ENCODE results near the gene FANK1. TPM values are rescaled to one million over a fixed set of nuclear protein-coding genes. Genes with fewer than 3 reads are reported as not detected.

FANK1 gene
- polyA plus RNA-seq, 1 of the 3 experiments (the other 2 are of a cell fraction), result 12.3 TPM

DNA sequence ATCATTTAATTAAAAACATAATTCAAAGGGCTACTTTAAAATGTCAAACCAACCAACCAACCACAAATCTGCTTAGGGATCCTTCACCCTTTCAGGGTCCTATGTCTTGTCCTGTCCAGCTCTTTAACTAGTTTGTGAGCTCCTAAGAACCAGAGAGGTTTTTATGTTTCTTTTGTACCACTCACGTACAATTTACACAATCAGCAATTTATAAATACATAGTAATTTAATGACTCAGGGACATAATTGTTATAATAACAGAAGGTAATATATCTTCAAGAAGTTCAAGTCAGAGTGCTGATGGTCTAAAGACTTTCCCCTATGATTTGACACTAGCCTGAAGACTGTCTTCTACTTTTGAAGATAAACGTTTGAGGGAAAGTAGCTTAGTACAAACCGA, 31.2 kb upstream of the FANK1 start:
- Histone ChIP-seq H3K4me2 (no peak overlapping the region), H3F3A (replicated peaks; ENCODE audit: insufficient read depth) (peaks cover 6% of the 10 kb centered on the region), H2AFZ (ENCODE audit: low read depth) (no peak overlapping the region), H3K79me2 (ENCODE audit: insufficient read depth) (no peaks in the 10 kb centered on the region), H3K9me2 (no peaks in the 10 kb centered on the region), H3K27me3 (ENCODE audit: insufficient read depth) (no peaks in the 10 kb centered on the region), H4K20me1 (ENCODE audit: insufficient read depth) (no peaks in the 10 kb centered on the region), H3K9me3 (no peaks in the 10 kb centered on the region), H3K4me3 (ENCODE audit: low read depth in 2 of 2, low read length in 1 of 2) (no peak overlapping the region), H3K9ac (no peak overlapping the region), H3K36me3 (replicated peaks in 1 of 2; ENCODE audit: control insufficient read depth in 1 of 2, insufficient read depth in 2 of 2, low read length in 1 of 2) (peaks cover 13 to 24% of the 10 kb centered on the region in 2 experiments), H3K4me1 (ENCODE audit: control insufficient read depth in 1 of 2, insufficient read depth in 2 of 2, low read depth in 1 of 2, low read length in 1 of 2) (no peaks in the 10 kb centered on the region), H3K27ac (ENCODE audit: low read depth in 2 of 2, low read length in 1 of 2) (no peak overlapping the region)
- ChIA-PET POLR2A (no interaction called here), CTCF (interaction anchor here (1.2 to 1.4 kb wide), 2 partner anchors 63 to 69 kb away, joined by 3 read pairs; no protein-coding TSS in a partner anchor)
- no peak for TF ChIP-seq ELF1 (IDR thresholded peaks at IDR 0.05)
- TF ChIP-seq CHD2 (IDR thresholded peaks at IDR 0.05; ENCODE audit: low read length, partially characterized antibody), result no peak
- TF ChIP-seq FOXJ3 (CRISPR knock-in tag; IDR thresholded peaks at IDR 0.05), result no peak
- TF ChIP-seq RFX5 (IDR thresholded peaks at IDR 0.05; ENCODE audit: low read length), result no peak
- TF ChIP-seq RCOR1 (IDR thresholded peaks at IDR 0.05; ENCODE audit: low read length), result no peak
- WGBS (ENCODE audit: low lambda C conversion rate), result 94% methylated on average over 3 of the region's 3 CpGs
- DNase-seq, result no peak

DNA sequence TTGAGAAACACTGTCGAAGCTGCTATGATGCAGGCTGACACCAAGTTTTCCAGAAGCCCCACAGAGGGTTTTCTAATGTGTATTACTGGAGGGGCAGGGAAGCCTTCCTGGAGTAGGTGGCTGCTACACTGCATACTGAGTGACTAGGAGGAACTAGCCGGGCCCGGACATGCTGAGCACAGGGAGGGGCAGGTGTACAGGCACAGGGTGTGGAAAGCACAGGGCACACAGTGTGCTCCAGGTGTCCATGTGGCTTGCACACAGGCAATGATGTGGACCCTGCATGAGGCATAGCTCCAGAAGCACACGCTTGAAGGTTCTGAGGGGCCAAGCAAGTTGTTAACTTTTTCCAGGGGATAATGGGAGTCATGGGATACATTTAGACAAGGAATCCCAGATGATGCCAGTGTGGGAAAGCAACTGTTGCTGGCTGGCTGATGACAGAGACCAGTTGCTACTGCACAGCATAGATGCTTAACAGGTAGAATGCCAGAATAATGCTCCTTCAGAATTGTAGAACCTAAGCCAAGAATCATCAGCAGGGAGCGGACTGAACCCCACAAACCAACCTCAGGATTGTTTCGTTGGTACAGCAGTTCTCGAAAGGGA, 29.8 kb upstream of the FANK1 start:
- no peaks in the 10 kb centered on the region for H3K79me2 ChIP-seq (ENCODE audit: insufficient read depth)
- WGBS (ENCODE audit: low lambda C conversion rate), result 90% methylated on average over 7 of the region's 7 CpGs
- DNase-seq, result no peak
- no peaks in the 10 kb centered on the region for H3K9me3 ChIP-seq
- peaks cover 13 to 24% of the 10 kb centered on the region in 2 experiments for H3K36me3 ChIP-seq (replicated peaks in 1 of 2; ENCODE audit: control insufficient read depth in 1 of 2, insufficient read depth in 2 of 2, low read length in 1 of 2)
- TF ChIP-seq TCF12 (IDR thresholded peaks at IDR 0.05), result no peak
- TF ChIP-seq TAF1 (IDR thresholded peaks at IDR 0.05; ENCODE audit: borderline replicate concordance, low read depth, low read length), result no peak
- TF ChIP-seq, protein P1, sequence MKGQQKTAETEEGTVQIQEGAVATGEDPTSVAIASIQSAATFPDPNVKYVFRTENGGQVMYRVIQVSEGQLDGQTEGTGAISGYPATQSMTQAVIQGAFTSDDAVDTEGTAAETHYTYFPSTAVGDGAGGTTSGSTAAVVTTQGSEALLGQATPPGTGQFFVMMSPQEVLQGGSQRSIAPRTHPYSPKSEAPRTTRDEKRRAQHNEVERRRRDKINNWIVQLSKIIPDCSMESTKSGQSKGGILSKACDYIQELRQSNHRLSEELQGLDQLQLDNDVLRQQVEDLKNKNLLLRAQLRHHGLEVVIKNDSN (IDR thresholded peaks at IDR 0.05; ENCODE audit: borderline replicate concordance, low read depth), result no peak
- no peak for TF ChIP-seq NFIC (IDR thresholded peaks at IDR 0.05; ENCODE audit: borderline replicate concordance)
- no peak for TF ChIP-seq RCOR1 (IDR thresholded peaks at IDR 0.05; ENCODE audit: low read length)
- TF ChIP-seq FOXJ3 (CRISPR knock-in tag; IDR thresholded peaks at IDR 0.05), result no peak
- no peak for TF ChIP-seq GATA2 (CRISPR knock-in tag; IDR thresholded peaks at IDR 0.05)
- no peak for TF ChIP-seq JUND (IDR thresholded peaks at IDR 0.05)
- TF ChIP-seq, protein P2, sequence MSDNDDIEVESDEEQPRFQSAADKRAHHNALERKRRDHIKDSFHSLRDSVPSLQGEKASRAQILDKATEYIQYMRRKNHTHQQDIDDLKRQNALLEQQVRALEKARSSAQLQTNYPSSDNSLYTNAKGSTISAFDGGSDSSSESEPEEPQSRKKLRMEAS (IDR thresholded peaks at IDR 0.05; ENCODE audit: low read depth), result no peak
- TF ChIP-seq, protein P3, sequence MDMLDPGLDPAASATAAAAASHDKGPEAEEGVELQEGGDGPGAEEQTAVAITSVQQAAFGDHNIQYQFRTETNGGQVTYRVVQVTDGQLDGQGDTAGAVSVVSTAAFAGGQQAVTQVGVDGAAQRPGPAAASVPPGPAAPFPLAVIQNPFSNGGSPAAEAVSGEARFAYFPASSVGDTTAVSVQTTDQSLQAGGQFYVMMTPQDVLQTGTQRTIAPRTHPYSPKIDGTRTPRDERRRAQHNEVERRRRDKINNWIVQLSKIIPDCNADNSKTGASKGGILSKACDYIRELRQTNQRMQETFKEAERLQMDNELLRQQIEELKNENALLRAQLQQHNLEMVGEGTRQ (IDR thresholded peaks at IDR 0.05; ENCODE audit: borderline replicate concordance, low read depth, low read length), result no peak
- TF ChIP-seq POLR2AphosphoS5 (IDR thresholded peaks at IDR 0.05; ENCODE audit: low read depth, low read length), result no peak
- no peak for TF ChIP-seq RXRA (IDR thresholded peaks at IDR 0.05; ENCODE audit: borderline replicate concordance, low read depth)
- no peak for TF ChIP-seq SIN3A (IDR thresholded peaks at IDR 0.05; ENCODE audit: borderline replicate concordance, low read depth, low read length)
- TF ChIP-seq EZH2phosphoT487 (IDR thresholded peaks at IDR 0.05; ENCODE audit: borderline replicate concordance, low read depth), result no peak
- no peak for TF ChIP-seq RAD21 (IDR thresholded peaks at IDR 0.05; ENCODE audit: low read length)
- no peak for TF ChIP-seq NRF1 (IDR thresholded peaks at IDR 0.05; ENCODE audit: low read depth, low read length)
- TF ChIP-seq, protein P4, sequence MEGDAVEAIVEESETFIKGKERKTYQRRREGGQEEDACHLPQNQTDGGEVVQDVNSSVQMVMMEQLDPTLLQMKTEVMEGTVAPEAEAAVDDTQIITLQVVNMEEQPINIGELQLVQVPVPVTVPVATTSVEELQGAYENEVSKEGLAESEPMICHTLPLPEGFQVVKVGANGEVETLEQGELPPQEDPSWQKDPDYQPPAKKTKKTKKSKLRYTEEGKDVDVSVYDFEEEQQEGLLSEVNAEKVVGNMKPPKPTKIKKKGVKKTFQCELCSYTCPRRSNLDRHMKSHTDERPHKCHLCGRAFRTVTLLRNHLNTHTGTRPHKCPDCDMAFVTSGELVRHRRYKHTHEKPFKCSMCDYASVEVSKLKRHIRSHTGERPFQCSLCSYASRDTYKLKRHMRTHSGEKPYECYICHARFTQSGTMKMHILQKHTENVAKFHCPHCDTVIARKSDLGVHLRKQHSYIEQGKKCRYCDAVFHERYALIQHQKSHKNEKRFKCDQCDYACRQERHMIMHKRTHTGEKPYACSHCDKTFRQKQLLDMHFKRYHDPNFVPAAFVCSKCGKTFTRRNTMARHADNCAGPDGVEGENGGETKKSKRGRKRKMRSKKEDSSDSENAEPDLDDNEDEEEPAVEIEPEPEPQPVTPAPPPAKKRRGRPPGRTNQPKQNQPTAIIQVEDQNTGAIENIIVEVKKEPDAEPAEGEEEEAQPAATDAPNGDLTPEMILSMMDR (IDR thresholded peaks at IDR 0.05), result no peak
- TF ChIP-seq, protein P5, sequence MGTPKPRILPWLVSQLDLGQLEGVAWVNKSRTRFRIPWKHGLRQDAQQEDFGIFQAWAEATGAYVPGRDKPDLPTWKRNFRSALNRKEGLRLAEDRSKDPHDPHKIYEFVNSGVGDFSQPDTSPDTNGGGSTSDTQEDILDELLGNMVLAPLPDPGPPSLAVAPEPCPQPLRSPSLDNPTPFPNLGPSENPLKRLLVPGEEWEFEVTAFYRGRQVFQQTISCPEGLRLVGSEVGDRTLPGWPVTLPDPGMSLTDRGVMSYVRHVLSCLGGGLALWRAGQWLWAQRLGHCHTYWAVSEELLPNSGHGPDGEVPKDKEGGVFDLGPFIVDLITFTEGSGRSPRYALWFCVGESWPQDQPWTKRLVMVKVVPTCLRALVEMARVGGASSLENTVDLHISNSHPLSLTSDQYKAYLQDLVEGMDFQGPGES (IDR thresholded peaks at IDR 0.05; ENCODE audit: low read depth, low read length), result no peak
- no peak for TF ChIP-seq RFX5 (IDR thresholded peaks at IDR 0.05; ENCODE audit: low read length)
- TF ChIP-seq YY1 (IDR thresholded peaks at IDR 0.05; ENCODE audit: low read depth), result no peak
- H2AFZ ChIP-seq (ENCODE audit: low read depth), result no peak overlapping the region
- H3F3A ChIP-seq (replicated peaks; ENCODE audit: insufficient read depth), result peaks cover 6% of the 10 kb centered on the region
- H3K4me1 ChIP-seq (ENCODE audit: control insufficient read depth in 1 of 2, insufficient read depth in 2 of 2, low read depth in 1 of 2, low read length in 1 of 2), result no peaks in the 10 kb centered on the region
- H3K9ac ChIP-seq, result no peak overlapping the region
- no peaks in the 10 kb centered on the region for H3K9me2 ChIP-seq
- ChIA-PET CTCF (interaction anchor here (1.4 kb wide), 1 partner anchor 65 kb away, joined by 3 read pairs; no protein-coding TSS in a partner anchor), POLR2A (interaction anchor here (0.6 kb wide), 1 partner anchor 35 kb away, joined by 3 read pairs; no protein-coding TSS in a partner anchor)
- H4K20me1 ChIP-seq (ENCODE audit: insufficient read depth), result no peaks in the 10 kb centered on the region
- H3K27me3 ChIP-seq (ENCODE audit: insufficient read depth), result no peaks in the 10 kb centered on the region
- no peak overlapping the region for H3K4me3 ChIP-seq (ENCODE audit: low read depth in 2 of 2, low read length in 1 of 2)
- H3K4me2 ChIP-seq, result no peak overlapping the region
- H3K27ac ChIP-seq (ENCODE audit: low read depth in 2 of 2, low read length in 1 of 2), result no peak overlapping the region

All from SK-N-SH (cell line).